OCI-LY7 (cell line): Measurements from ENCODE around the gene TMEM272. TPM values are rescaled to one million over a fixed set of nuclear protein-coding genes. Genes with fewer than 3 reads are reported as not detected.

Source experiments
- BruUV-seq: library from RNA; stranded (reverse); fragments of 400-500 nt; replicated peaks from 2 replicates; lab custom pipeline; 2021; lab: Mats Ljungman, UMichigan
- CTCF ChIA-PET: fragments of 300-600 bp; sonication (Branson Sonifier 250); formaldehyde crosslinking; loops from one replicate; lab custom pipeline; 2022; ENCODE audit warnings: antibody characterized with exemption; ENCODE audit not compliant: unreplicated experiment; lab: Charles Lee
- POLR2A ChIA-PET: fragments of 300-600 bp; sonication (Branson Sonifier 250); formaldehyde crosslinking; loops from one replicate; lab custom pipeline; 2022; ENCODE audit warnings: antibody characterized with exemption; lab: Charles Lee
- DNase-seq: peaks from one replicate; pipeline ENCODE4 v3.0.0-alpha.2; 2015; ENCODE audit warnings: low spot score
- H2AFZ ChIP-seq: fragments of 200-600 bp; sonication (generic), shearing (Covaris generic); 2 replicates; pipeline ENCODE4 v1.6.1; 2014; ENCODE audit warnings: mild to moderate bottlenecking, antibody characterized with exemption, low read length, moderate library complexity
- H3K27ac ChIP-seq: fragments of 200-600 bp; sonication (generic); 2 replicates; pipeline ENCODE4 v1.5.1; 2014; ENCODE audit warnings: mixed run types, low read depth, mild to moderate bottlenecking, moderate library complexity, low read length, inconsistent platforms; ENCODE audit not compliant: poor library complexity, severe bottlenecking
- H3K36me3 ChIP-seq: fragments of 200-600 bp; sonication (generic); 2 replicates; pipeline ENCODE4 v1.6.1; 2014; ENCODE audit warnings: mild to moderate bottlenecking, antibody characterized with exemption, low read length, moderate library complexity, mixed read lengths; ENCODE audit not compliant: insufficient read depth
- H3K4me1 ChIP-seq: fragments of 200-600 bp; sonication (generic); 2 replicates; pipeline ENCODE4 v1.5.1; 2014; ENCODE audit warnings: mild to moderate bottlenecking, low read length; ENCODE audit not compliant: insufficient read depth, poor library complexity, severe bottlenecking
- H3K4me2 ChIP-seq: fragments of 200-600 bp; sonication (generic); 2 replicates; pipeline ENCODE4 v1.6.1; 2014; ENCODE audit warnings: mild to moderate bottlenecking, low read length
- H3K4me3 ChIP-seq: fragments of 200-600 bp; sonication (generic); 2 replicates; pipeline ENCODE4 v1.5.1; 2014; ENCODE audit warnings: mild to moderate bottlenecking, low read depth, low read length; ENCODE audit not compliant: poor library complexity, severe bottlenecking
- H3K79me2 ChIP-seq: fragments of 200-600 bp; sonication (generic); 2 replicates; pipeline ENCODE4 v1.6.1; 2016; ENCODE audit warnings: low read depth, mild to moderate bottlenecking, low read length, moderate library complexity, mixed read lengths; ENCODE audit not compliant: insufficient read depth
- H3K9me2 ChIP-seq: fragments of 200-600 bp; sonication (generic); 2 replicates; pipeline ENCODE4 v1.6.1; 2016; ENCODE audit warnings: mild to moderate bottlenecking, low read length, mixed read lengths; ENCODE audit not compliant: insufficient read depth
- H3K9me3 ChIP-seq: fragments of 200-600 bp; sonication (generic); 2 replicates; pipeline ENCODE4 v1.6.1; 2014; ENCODE audit warnings: mild to moderate bottlenecking, mixed run types, low read length, mixed read lengths
- H4K20me1 ChIP-seq: fragments of 200-600 bp; sonication (generic); 2 replicates; pipeline ENCODE4 v1.6.1; 2014; ENCODE audit warnings: mild to moderate bottlenecking, antibody characterized with exemption, low read length, moderate library complexity, mixed read lengths; ENCODE audit not compliant: insufficient read depth
- CTCF ChIP-seq: fragments of 200-600 bp; sonication (generic); conservative IDR thresholded peaks from 2 replicates; pipeline ENCODE4 v1.5.1; 2014; ENCODE audit warnings: mild to moderate bottlenecking, antibody characterized with exemption, low read length, moderate library complexity, mixed read lengths
- EZH2phosphoT487 ChIP-seq: fragments of 200-600 bp; sonication (generic); IDR thresholded peaks from 2 replicates; pipeline ENCODE4 v1.6.1; 2018; ENCODE audit warnings: low read depth, borderline replicate concordance, mild to moderate bottlenecking, mixed run types, antibody characterized with exemption, low read length, moderate library complexity, mixed read lengths
- intact Hi-C: fragments of 100-400 bp; cut with micrococcal nuclease; formaldehyde crosslinking; loops from one replicate; pipeline ENCODE4 v1.10.0; 2022; ENCODE audit not compliant: unreplicated experiment
- total RNA-seq, 2 experiments: library from RNA; depleted of rRNA in 1 of 2; stranded (reverse); fragments of >200 nt in 1 of 2; shearing (Covaris generic) in 1 of 2; gene quantifications; 2 replicates each; pipeline ENCODE4 v1.2.3, GENCODE V29; 2014 to 2022

The TMEM272 gene
- total RNA-seq, 2 experiments from 2014 or later = 0.41 to 0.46 TPM

- BruUV-seq = no TSS peak
- CTCF ChIA-PET = no interaction called here
- Histone ChIP-seq H3K79me2 (no peaks in the 10 kb centered on the region), H3K9me3 (no peaks in the 10 kb centered on the region), H3K4me2 (no peak overlapping the region), H3K36me3 (no peaks in the 10 kb centered on the region), H3K4me1 (peaks cover 11% of the 10 kb centered on the region), H3K27ac (no peak overlapping the region), H3K9me2 (no peaks in the 10 kb centered on the region), H4K20me1 (no peaks in the 10 kb centered on the region), H2AFZ (no peak overlapping the region), H3K4me3 (no peak overlapping the region)
- intact Hi-C loops = no loop called here
- POLR2A ChIA-PET = interaction anchor here (0.6 to 1.2 kb wide), 4 partner anchors 8 to 173 kb away, joined by 3 to 6 read pairs (median 4); no protein-coding TSS in a partner anchor
- no peak for DNase-seq
- TF ChIP-seq CTCF (no peak), EZH2phosphoT487 (no peak)
Measured at GRCh38 chr13:51785712-51786424, 59.1 kb downstream of the TMEM272 start.

- TF ChIP-seq EZH2phosphoT487 (no peak), CTCF (no peak)
- POLR2A ChIA-PET = interaction anchor here (1.5 kb wide), 1 partner anchor 11 kb away, joined by 5 read pairs; no protein-coding TSS in a partner anchor
Measured at GRCh38 chr13:51784097-51784496, 60.9 kb downstream of the TMEM272 start.

More at GRCh38 chr13:51784097-51784496, 60.9 kb downstream of the TMEM272 start:
- Histone ChIP-seq H3K79me2 (no peaks in the 10 kb centered on the region), H2AFZ (no peak overlapping the region), H3K9me2 (no peaks in the 10 kb centered on the region), H3K4me1 (peaks cover 11% of the 10 kb centered on the region), H3K4me2 (no peak overlapping the region), H3K36me3 (no peaks in the 10 kb centered on the region), H4K20me1 (no peaks in the 10 kb centered on the region), H3K27ac (no peak overlapping the region), H3K4me3 (no peak overlapping the region), H3K9me3 (no peaks in the 10 kb centered on the region)
- CTCF ChIA-PET = no interaction called here
- intact Hi-C loops = no loop called here
- no TSS peak for BruUV-seq
- no peak for DNase-seq
